ENCODE results near the gene ZNRD2.
A peak's percentile ranks its signal among the peaks of the same experiment; 100 is the strongest.
"Not testable (repeated sequence)": the region's sequence is repeated elsewhere in the genome, so short reads cannot be mapped to it uniquely, and the experiment has no call there.

ZNRD2 gene

DNA sequence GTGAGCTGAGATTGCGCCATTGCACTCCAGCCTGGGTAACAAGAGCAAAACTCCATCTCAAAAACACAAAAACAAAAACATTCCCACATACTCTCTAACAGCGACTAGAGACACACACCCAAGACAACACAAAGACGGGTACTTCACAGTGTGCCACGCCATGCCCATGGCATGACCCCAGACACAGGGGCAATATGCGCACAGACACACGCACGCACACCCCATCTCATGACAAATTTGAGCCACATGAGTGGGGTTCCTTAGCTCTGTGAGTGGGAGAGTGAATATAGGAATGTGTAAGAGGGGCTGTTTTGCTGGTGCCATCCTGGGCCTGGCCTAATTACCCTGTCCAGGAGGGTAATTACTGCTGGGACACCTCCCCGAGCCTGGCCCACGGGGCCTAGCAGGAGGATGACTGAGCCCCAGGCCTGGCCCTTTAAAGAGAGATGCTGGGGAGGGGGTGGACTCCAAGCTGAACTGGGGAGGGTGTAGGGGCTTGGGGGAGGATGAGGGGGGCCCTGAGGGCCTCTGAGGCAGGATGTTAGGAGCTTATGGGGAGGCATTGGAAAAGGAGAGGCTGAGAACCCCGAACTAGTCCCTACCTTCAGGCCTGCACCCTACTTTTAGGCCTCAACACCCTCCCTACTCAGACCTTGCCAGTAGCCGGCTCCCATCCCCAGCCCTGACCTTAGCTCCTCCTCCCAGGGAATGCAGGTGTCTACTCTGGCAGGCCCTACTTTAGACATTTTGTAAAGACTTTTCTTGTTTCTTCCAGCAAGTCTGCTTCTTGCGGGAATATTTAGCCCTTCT, 13.6 kb upstream of the ZNRD2 start:
- no peak for DNase-seq

DNA sequence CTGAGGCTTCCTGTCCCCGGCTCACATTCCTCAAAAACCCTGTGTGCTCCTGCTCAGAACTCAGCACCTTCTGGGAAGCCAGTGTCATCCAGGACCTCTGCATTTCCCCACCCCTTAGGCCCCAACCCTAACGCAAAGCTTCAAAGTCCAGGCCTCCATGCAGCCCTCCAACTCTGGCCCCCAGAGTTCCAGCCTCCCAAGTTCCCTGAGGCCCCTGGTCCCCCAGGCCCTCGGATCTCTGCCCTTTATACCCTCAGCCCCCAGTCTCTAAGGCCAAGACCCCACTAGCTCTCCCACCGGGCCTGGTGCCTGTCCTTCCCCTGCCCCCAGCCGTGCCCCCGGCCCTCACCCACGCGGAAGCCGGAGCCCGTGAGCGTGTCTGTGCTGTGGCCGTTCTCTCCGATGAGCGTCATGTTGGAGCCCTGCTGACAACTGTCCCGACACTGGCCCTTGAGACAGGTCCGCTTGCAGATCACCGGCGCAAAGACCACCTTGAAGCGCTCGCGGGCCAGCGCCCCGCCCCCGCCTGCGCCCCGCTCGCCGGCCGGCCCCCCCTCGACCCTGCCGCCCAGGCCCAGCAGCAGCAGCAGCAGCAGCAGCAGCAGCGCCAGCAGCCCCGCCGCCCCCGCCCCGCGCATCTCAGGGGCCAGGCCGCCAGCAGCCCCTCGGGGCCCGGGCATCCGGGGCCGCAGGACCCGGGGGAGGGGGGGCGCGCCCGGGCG, 12.8 kb upstream of the ZNRD2 start:
- no peak for DNase-seq

DNA sequence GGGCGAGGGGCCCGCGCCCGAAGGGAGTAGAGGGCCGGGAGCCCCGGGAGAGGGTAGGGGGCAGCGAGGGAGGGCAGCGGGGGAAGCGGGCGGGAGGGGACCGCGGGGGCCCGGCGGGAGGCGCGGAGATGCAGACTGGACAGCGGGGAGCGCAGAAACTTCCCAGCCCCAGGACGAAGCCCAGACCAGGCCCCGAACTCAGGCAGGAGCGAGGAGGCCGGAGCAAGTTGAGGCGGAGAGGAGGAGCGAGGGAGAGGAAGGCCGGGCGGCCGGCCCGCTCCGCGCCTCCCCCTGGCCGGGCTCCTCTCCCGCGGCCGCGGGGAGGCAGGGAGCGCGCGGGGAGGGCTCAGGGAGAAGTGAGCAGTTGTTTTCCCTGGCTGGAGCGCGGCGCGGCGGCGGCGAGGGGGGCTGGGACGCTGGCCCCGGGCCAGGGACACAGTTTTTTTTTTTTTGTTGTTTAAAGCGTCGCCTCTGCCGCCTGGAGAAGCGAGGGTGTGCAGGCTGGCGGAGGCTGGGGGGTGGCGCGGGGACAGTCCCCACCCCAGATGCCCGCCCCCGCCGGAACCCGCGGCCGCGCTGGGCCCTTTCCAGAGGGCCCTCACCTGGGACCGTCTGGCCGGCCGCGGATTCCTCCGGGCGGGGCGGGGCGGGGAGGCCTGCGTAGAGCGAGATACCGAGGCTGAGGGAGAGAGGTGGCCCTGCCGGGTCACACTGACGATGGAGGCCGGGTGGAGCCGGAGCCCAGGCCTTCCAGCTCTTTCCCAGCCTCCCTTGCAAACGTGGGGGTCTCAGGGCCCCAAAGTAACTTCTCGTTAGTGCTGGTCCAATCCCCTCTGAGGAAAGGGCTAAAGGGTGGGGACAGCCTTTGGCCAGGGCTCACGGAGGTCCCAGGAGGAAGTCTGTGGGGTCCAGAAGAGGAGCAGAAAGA, 12.0 kb upstream of the ZNRD2 start, which contains the start of gene LTBP3:
TSS of gene LTBP3 (minus strand) at position 358 of the 928 bp plus-strand sequence. CDS start 400 bp downstream, outside the sequence.
- peak; percentile 53 for DNase-seq

DNA sequence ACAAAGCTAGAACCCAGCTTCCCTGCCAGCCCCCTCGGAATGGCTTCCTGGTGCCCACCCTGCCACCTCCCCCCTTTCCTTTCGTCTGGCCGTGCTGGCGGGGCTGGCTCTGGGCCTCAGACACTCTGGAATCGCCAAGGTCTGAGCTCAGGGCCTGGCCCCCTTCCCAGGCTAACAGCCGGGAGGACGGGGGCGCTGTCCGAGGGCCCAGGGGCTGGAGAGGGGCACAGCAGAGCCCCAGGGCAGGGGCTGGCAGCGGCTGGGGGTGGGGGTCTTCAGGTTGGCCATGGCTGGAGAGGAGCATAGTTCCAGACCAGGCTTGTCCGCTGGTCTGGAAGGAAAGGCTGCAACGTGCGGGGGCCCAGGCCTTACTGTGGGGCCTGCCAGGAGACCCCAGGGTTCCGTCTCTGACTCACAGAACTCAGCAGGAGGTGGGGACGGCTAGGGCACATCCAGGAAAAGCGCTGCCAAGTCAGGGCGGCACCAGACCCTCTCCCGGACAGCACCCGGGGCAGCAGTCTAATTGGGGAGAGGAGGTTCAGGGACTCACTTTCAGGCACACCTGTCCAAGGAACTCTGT, 11.3 kb upstream of the ZNRD2 start:
- DNase-seq = no peak

DNA sequence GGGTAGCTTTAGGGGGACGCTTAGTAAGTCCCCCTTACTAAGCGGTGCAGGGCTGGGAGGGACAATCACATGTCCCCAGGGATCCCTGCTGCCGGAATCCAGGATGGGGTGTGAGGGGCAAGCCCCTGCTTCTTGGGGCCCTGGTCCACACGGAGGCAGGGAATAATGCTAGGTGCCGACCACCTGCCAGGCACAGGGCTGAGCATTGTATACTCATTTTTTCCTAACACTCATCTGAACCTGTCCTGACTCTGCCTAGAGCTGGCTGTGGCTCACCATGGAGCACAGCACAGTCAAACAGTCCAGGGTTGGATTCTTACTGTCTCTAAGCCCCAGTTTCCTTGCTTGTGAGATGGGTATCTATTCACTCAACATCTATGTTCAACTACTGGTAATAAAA, 10.7 kb upstream of the ZNRD2 start:
- DNase-seq = no peak

DNA sequence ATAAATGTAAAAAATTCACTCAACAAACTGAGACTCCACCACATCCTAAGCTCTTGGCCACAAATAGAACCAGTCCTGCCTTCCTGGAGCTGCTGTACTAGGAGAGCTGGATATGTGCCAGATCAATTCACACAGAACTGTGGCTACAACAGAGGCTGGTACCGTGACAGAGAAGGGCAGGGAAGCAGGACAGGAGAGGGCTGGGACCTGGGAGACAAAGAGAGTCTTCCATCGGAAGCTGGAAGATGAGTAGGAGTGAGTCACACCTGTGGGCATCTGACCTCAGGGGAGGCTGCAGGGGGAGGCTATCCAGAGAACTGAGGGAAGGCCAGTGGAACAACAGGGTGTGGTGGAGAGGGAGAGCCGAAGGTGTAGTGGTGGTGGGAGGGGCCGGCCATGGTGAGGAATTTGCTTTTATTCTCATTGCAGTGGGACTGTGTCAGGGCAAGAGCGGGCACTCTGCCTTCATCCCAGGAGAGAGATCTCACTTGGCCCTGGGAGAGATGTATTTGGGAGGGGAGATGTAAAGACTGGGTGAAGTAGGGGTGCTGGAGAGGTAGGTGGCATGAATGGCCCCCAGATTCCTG, 10.2 kb upstream of the ZNRD2 start:
- peak; percentile 77 for DNase-seq

DNA sequence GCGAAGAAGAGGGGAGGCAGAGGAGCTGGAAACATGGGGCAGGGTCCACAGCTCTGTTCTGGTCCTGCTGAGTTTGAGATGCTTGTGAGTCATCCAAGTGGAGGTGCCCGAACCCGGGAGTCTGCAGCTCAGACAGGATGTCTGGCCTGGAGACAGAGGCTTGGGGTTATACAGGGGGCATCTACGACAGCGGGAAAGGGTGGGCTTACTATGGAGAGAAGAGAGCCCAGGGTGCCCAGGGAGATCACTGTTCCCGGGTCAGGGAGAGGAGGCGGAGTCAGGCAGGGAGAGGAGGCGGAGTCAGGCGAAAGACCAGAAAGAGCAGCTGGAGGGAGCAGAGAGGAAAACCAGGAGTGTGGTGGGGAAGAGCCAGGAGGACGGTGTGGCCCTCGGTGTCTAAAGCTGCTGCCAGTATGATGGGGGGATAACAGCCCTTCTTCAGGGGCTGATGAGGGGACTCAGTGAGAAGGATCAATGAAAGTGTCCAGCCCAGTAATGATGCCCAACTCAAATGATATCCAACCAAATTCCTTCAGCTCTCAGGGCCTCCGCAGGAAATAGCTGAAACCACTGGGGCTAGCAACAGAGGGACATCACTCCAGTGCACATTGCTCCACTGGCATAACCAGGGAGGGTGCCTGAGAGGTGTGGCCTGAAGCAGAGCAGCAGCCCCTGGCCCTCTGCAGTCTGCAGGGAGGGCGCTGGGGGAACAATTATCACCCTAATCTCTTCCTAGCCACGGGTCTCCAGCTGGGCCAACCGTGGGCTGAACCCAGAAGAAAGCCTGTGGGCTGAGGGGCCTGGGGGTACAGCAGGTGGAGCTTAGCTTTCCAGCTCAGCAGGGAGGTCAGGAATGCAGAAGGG, 9.5 kb upstream of the ZNRD2 start:
- DNase-seq = peak; percentile 19

DNA sequence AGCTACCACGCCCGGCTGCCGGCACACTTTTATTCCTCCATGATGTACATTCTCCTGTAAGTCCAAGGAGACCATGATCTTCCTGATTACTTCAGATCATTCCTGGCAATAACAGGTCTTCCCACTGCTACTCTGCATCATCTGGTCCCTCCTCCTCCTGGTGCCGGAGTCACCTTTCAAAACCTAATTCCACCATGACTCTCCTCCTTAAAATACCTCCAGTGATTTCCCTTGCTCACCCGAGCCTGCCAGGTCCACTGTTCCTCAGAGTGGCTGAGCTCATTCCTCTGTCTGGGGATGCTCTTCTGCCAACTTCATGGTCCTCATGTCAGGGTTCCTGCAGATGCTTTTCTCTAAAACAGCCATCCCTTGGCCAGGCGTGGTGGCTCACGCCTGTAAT, 8.3 kb upstream of the ZNRD2 start:
- no peak for DNase-seq

DNA sequence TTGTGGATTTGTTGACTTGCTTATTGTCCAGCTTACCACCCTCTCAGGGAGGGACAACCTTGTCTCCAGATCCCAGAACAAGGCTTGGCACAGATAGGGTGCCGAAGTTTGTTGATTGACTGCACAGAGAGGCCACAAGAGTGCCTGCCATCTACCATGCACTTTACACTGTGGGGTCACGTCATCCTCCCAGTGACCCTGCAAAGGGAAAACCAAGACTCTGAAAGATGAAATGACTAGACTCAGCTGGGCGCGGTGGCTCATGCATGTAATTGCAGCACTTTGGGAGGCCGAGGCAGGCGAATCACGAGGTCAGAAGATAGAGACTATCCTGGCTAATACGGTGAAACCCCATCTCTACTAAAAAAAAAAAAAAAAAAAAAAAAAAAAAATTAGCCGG, 7.5 kb upstream of the ZNRD2 start:
- no peak for DNase-seq

DNA sequence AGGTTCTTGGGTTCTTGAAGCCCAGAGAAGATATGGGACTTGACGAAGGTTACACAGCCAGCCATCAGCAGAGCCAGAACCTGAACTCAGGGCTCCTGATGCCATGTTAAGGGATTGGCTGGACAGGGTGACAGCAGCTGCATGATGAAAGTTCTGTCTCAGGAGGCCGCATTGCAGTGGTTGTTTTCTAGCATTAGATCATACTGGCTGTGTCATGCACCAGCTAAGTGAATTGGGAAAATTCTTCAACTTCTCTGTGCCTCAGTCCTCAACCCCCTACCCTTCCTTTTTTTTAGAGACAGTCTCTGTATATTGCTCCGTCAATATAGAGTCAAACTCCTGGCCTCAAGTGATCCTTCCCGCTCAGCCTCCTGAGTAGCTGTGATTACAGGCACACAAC, 6.7 kb upstream of the ZNRD2 start:
- DNase-seq = no peak

DNA sequence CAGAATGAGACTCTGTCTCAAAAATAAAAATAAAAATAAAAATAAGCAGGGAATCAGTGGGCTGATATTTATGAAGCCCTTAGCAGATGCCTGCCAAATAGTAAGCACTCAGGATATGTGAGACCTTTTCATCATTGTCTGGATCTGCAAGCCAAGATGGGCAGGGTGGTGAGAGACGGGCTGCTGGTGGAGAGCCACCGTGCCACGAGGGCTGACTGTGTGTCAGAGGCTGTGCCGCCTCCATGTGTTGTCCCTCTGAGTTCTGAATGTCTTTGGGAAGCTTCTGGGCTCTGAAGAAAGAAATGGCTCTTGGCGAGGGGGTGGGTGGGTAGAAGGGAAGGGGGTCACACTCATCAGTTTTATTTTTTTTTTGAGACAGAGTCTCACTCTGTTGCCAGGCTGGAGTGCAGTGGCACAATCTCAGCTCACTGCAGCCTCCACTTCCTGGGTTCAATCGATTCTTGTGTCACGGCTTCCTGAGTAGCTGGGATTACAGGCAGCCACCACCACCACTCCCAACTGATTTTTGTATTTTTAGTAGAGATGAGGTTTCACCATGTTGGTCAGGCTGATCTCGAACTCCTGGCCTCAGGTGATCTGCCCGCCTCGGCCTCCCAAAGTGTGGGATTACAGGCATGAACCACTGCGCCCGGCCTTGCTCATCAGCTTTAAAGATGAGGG, 5.3 kb upstream of the ZNRD2 start:
- DNase-seq = not testable (repeated sequence)

DNA sequence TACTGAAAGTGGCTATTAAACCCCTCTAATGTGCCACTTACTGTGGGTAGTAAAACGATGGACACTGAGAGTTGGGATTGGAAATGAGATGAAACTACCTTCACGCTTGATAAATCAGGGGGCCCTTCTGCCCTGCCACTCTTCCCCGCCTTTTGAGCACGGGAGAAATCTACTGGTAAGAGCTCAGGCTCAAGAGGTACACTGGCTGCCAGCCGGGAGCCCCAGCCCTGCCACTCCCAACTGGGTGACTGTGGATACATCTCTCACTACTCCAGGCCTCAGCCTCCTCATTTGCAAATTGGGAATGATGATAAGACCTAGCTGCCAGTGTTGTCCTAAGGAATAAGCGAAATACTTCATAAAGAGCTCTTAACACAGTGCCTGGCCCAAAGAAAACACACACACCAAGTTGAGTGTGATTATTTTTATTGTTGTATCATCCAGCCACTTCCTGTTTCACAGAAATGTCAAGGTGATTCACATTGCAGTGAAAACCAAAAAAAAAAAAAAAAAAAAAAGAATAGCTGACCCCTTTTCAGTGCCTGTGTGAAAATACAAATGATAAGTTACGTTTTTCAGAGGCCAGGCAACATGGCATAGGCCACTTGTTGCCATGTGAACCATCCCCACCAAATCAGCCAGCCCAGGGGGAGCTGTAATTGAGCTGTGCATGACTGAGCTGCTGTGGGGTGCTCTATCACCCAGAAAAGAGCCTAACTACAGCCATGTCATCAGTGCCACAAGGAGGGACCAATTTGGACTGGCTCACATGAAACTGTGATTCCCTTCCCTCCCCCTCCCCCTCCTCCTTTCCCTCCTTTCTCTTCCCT, 4.4 kb upstream of the ZNRD2 start:
- no peak for DNase-seq

DNA sequence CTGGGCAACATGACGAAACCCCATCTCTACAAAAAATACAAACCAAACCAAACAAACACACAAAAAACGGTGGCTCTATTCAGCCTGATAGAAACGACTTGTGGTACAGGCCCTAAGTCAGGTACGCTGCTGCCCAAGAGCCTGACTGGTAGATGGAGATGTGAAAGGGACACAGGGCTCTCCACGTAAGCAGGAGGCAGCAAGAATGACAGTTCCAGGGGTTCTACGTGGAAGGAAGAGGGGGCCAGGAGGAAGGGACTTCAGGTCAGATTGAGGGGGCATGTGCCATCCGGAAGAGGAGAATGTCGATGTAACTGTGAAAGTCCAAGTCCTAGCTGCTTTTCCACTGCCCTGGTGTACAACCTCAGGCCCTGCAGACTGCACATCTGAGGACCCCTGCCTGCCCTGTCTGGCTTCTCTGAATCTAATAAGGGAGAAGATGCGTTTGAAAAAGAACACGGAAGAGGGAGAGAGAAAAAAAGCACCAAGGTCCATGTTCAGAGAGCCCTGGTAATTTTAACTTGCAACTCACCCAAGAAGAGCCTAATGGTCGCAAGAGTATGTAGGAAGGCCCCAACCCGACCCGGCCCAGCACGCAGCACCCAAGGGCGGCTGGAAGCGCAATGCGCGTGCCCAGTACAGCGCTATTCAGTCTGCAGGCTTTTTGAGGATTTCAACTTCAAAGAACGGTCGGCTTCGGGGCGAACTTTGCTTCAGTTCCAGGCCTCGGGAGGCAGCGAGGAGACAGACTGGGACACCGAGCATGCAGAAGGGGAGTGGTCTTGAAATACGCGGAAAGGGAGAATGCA, 909 bp upstream of the ZNRD2 start:
- DNase-seq = no peak

DNA sequence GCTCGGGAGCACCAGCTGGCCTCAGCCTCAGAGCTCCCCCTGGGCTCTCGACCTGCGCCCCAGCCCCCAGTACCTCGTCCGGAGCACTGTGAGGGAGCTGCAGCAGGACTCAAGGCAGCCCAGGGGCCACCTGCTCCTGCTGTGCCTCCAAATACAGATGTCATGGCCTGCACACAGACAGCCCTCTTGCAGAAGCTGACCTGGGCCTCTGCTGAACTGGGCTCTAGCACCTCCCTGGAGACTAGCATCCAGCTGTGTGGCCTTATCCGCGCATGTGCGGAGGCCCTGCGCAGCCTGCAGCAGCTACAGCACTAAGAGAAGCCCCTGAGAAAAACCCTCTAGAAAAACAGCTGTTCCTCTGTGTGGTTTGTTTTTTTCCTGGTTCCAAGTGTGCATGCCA, 1.1 kb downstream of the ZNRD2 start:
- DNase-seq = no peak

DNA sequence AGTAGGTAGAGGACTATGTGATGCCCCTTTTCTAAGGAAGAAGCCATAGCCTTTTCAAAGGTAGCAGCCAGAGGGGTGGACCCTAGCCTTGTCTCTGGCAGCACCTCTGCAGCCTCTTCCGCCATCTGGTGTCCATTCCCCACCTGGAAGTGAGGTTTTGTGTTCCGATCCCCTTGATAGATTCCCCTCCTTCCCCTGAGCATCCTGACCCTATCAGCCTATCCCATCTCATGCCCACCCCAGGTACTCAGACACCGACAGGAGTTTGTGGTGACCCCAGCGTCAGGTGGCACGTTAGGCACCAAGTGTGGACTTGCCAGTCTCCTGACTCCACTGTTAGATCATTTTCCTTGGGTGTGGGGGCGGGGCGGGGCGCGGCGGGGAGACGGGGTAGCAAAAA, 1.7 kb downstream of the ZNRD2 start:
- DNase-seq = peak; percentile 67

DNA sequence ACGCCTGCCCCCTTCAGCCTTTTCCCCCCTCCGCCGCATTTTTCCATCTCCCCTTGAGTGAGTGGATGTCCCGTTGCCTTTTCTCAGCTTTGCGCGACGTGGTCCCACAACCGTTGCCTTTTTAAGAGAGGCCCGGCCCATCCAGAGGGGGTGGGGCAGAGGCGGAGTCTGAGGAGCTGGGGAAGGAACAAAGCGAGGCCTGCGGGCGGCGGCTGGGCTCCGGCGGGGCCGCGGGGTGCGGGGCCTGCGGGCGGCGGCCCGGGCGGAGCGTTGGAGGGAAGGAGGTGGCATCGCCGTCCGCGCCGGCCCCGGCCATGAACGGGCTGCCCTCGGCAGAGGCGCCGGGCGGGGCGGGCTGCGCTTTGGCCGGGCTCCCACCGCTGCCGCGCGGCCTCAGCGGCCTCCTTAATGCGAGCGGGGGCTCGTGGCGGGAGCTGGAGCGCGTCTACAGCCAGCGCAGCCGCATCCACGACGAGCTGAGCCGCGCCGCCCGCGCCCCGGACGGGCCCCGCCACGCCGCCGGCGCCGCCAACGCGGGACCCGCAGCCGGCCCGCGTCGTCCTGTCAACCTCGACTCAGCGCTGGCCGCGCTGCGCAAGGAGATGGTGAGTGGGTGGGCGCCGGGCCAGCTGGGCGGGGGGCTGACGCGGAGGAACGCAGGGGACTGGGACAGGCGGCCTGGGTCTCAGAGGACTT, 2.2 kb downstream of the ZNRD2 start, which contains the start of gene FAM89B:
TSS of gene FAM89B (plus strand) at position 183 of the 696 bp plus-strand sequence. CDS start at position 315, 132 bp downstream.
- DNase-seq = peak; percentile 50

DNA sequence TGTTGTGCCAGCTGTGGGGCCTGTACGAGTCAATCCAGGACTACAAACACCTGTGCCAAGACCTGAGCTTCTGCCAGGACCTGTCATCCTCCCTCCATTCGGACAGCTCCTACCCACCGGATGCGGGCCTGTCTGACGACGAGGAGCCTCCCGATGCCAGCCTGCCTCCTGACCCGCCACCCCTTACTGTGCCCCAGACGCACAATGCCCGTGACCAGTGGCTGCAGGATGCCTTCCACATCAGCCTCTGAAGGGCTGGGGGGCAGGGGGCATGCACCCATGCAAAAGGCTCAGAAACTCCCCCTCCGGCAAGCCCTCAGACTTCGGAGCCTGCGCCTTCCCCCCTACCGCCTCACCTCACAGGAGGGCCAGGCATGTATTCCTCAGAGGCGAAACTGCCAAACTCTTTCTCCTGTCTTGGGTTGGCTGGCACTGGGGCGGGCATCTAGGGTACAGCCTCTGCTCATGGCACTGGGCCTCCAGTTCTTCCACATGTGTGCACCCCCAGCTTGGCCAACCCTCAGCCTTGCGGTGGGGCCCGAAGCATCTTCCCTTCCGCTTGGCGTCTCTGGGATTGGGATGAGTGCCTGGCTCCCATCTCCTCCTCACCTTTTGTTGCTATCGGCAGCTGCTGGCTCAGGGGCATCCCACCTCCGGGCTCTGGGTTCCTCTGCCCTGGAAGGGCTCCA, 3.3 kb downstream of the ZNRD2 start:
- no peak for DNase-seq

Measured in NCI-H510A treated with DMSO at 0.1 percent for 48 hours (cell line).